ENCODE measurements around the gene ZC3H12A. TPM values are rescaled to one million over a fixed set of nuclear protein-coding genes. Genes with fewer than 3 reads are reported as not detected.

The ZC3H12A gene
- total RNA-seq, result 4.9 TPM
- long read RNA-seq, transcript ZC3H12A-201 (6 exons, 2,684 nt), result major isoform, 5 of 10 reads
- long read RNA-seq, partial matches to known transcripts, result 2 of 10 reads
- long read RNA-seq, other reads (novel, unspliced or antisense), result 3 of 10 reads

- Histone ChIP-seq H3K4me1 (peaks cover 85% of the 10 kb centered on the region), H3K27me3 (ENCODE audit: low read depth) (no peaks in the 10 kb centered on the region), H3K9me3 (replicated peaks) (no peaks in the 10 kb centered on the region), H3K36me3 (peaks cover 23% of the 10 kb centered on the region), H3K4me3 (peak within 1 kb of the TSS; percentile 83), H3K27ac (replicated peaks) (peak within 1 kb of the TSS; percentile 91)
- intact Hi-C loops (cut with micrococcal nuclease), result no loop called here
- DNase-seq, result peak; percentile 90
- no peak for TF ChIP-seq CTCF (IDR thresholded peaks at IDR 0.05; ENCODE audit: borderline replicate concordance)
Measured at GRCh38 chr1:37474046-37474696, at the start of gene ZC3H12A. ZC3H12A (plus strand) TSS chr1:37474580; CDS start chr1:37475497, 917 bp downstream.

- DNase-seq, result no peak
- TF ChIP-seq CTCF (IDR thresholded peaks at IDR 0.05; ENCODE audit: borderline replicate concordance), result no peak
- Histone ChIP-seq H3K9me3 (replicated peaks) (no peaks in the 10 kb centered on the region), H3K36me3 (no peaks in the 10 kb centered on the region), H3K27me3 (ENCODE audit: low read depth) (peaks cover 77% of the 10 kb centered on the region), H3K4me3 (no peak overlapping the region), H3K4me1 (no peaks in the 10 kb centered on the region), H3K27ac (replicated peaks) (no peak overlapping the region)
- intact Hi-C loops (cut with micrococcal nuclease), result no loop called here
Measured at GRCh38 chr1:37425221-37425620, 49.2 kb upstream of the ZC3H12A start.

- Histone ChIP-seq H3K27me3 (ENCODE audit: low read depth) (peaks cover 91% of the 10 kb centered on the region), H3K36me3 (no peaks in the 10 kb centered on the region), H3K4me1 (no peaks in the 10 kb centered on the region), H3K27ac (replicated peaks) (no peak overlapping the region), H3K4me3 (no peak overlapping the region), H3K9me3 (replicated peaks) (no peaks in the 10 kb centered on the region)
- no peak for DNase-seq
- no peak for TF ChIP-seq CTCF (IDR thresholded peaks at IDR 0.05; ENCODE audit: borderline replicate concordance)
- intact Hi-C loops (cut with micrococcal nuclease), result no loop called here
Measured at GRCh38 chr1:37429029-37429428, 45.4 kb upstream of the ZC3H12A start.

- DNase-seq, result no peak
- H3K36me3 ChIP-seq, result no peaks in the 10 kb centered on the region
- peaks cover 89% of the 10 kb centered on the region for H3K27me3 ChIP-seq (ENCODE audit: low read depth)
- intact Hi-C loops (cut with micrococcal nuclease), result loop anchor here (10.0 kb wide), 2 partner anchors 726 to 876 kb away; no protein-coding TSS in a partner anchor
- no peaks in the 10 kb centered on the region for H3K9me3 ChIP-seq (replicated peaks)
- H3K4me1 ChIP-seq, result no peaks in the 10 kb centered on the region
- H3K4me3 ChIP-seq, result no peak overlapping the region
- no peak overlapping the region for H3K27ac ChIP-seq (replicated peaks)
- TF ChIP-seq CTCF (IDR thresholded peaks at IDR 0.05; ENCODE audit: borderline replicate concordance), result no peak
Measured at GRCh38 chr1:37430103-37430985, 44.0 kb upstream of the ZC3H12A start.

- H3K4me1 ChIP-seq, result no peaks in the 10 kb centered on the region
- DNase-seq, result no peak
- H3K27me3 ChIP-seq (ENCODE audit: low read depth), result peaks cover 94% of the 10 kb centered on the region
- H3K4me3 ChIP-seq, result no peak overlapping the region
- intact Hi-C loops (cut with micrococcal nuclease), result loop anchor here (10.0 kb wide), 2 partner anchors 728 to 878 kb away; no protein-coding TSS in a partner anchor
- H3K9me3 ChIP-seq (replicated peaks), result no peaks in the 10 kb centered on the region
- no peak for TF ChIP-seq CTCF (IDR thresholded peaks at IDR 0.05; ENCODE audit: borderline replicate concordance)
- H3K36me3 ChIP-seq, result no peaks in the 10 kb centered on the region
- no peak overlapping the region for H3K27ac ChIP-seq (replicated peaks)
Measured at GRCh38 chr1:37432716-37433115, 41.7 kb upstream of the ZC3H12A start.

Data from left ventricle myocardium inferior (tissue), 1 donor.